Measurements from ENCODE around the gene PROCA1. TPM values are rescaled to one million over a fixed set of nuclear protein-coding genes. Genes with fewer than 3 reads are reported as not detected.

Gene PROCA1
- total and polyA plus RNA-seq, 2 of the 8 experiments (the other 6 are each of a cell fraction or from before 2014, with no cell fraction given) = 21.2 to 26.3 TPM

- TF ChIP-seq CHD7 (IDR thresholded peaks at IDR 0.05; ENCODE audit: insufficient replicate concordance, low read length) = no peak
These were observed 47.7 kb upstream of the PROCA1 start (continued) for GRCh38 chr17:28759256-28759865.
